B cell (primary cell): ENCODE measurements around the gene C19orf12. TPM values are rescaled to one million over a fixed set of nuclear protein-coding genes. Genes with fewer than 3 reads are reported as not detected.

ENCODE experiments used
- ATAC-seq: fragments of 200-7000 bp; cut with Tn5 transposase; one replicate; pipeline ENCODE4 v1.10.0; 2021; ENCODE audit warnings: low read depth, mild to moderate bottlenecking, moderate number of reproducible peaks, moderate library complexity
- CTCF ChIA-PET: fragments of 350-600 bp; sonication (Branson Sonifier 250); formaldehyde crosslinking; loops from one replicate; lab custom pipeline; 2021; ENCODE audit warnings: antibody characterized with exemption, inconsistent platforms; lab: Charles Lee
- POLR2A ChIA-PET: fragments of 350-600 bp; sonication (Branson Sonifier 250); formaldehyde crosslinking; loops from one replicate; lab custom pipeline; 2021; ENCODE audit warnings: antibody characterized with exemption; lab: Charles Lee
- DNase-seq: peaks from one replicate; pipeline ENCODE4 v3.0.0; 2013
- H2AFZ ChIP-seq: 2 replicates; pipeline ENCODE4 v1.6.1; 2012; ENCODE audit warnings: mild to moderate bottlenecking, low read depth, low read length; ENCODE audit not compliant: insufficient read depth, poor library complexity, severe bottlenecking
- H3K27ac ChIP-seq, 2 donors: 1 replicate in 1 of 2; 2 replicates in 1 of 2; pipeline ENCODE4 v1.5.1; 2012 to 2013; ENCODE audit warnings: low read length in 2 of 2, mild to moderate bottlenecking in 2 of 2, moderate library complexity in 1 of 2
- H3K27me3 ChIP-seq, 4 experiments: fragments of 200-600 bp in 1 of 4; sonication (generic) in 1 of 4; replicated peaks in 1 of 4; 1 replicate in 2 of 4; 2 replicates in 2 of 4; pipeline versions ENCODE4 v1.6.1 to v1.7.0; 2013 to 2016; ENCODE audit warnings: low read length in 3 of 4, mild to moderate bottlenecking in 2 of 4, mixed read lengths in 1 of 4, moderate library complexity in 1 of 4; ENCODE audit not compliant: insufficient read depth in 4 of 4, control insufficient read depth in 3 of 4; ENCODE audit errors: control extremely low read depth in 1 of 4
- H3K36me3 ChIP-seq, 2 experiments: replicated peaks in 1 of 2; 1 replicate in 1 of 2; 2 replicates in 1 of 2; pipeline versions ENCODE4 v1.6.1 to v1.7.1; 2013; ENCODE audit warnings: low read length in 1 of 2; ENCODE audit not compliant: insufficient read depth in 2 of 2, control insufficient read depth in 1 of 2; ENCODE audit errors: control extremely low read depth in 1 of 2, extremely low read depth in 1 of 2
- H3K4me1 ChIP-seq, 2 donors: fragments of 200-600 bp in 1 of 2; sonication (generic) in 1 of 2; 1 replicate in 1 of 2; 2 replicates in 1 of 2; pipeline versions ENCODE4 v1.5.1 to v1.6.1; 2013 to 2017; ENCODE audit warnings: low read length in 2 of 2; ENCODE audit not compliant: control insufficient read depth in 2 of 2, insufficient read depth in 2 of 2
- H3K4me2 ChIP-seq: replicated peaks from 2 replicates; pipeline ENCODE3; 2012; ENCODE audit warnings: mild to moderate bottlenecking, low read depth, low read length; ENCODE audit not compliant: poor library complexity, severe bottlenecking
- H3K4me3 ChIP-seq, 5 experiments: fragments of 200-600 bp in 1 of 5; sonication (generic) in 1 of 5; 1 replicate in 3 of 5; 2 replicates in 2 of 5; pipeline versions ENCODE4 v1.5.1 to v1.7.0; 2011 to 2016; ENCODE audit warnings: low read length in 4 of 5, mild to moderate bottlenecking in 4 of 5, low read depth in 2 of 5, control low read depth in 1 of 5, moderate library complexity in 1 of 5; ENCODE audit not compliant: insufficient read depth in 1 of 5; ENCODE audit errors: control extremely low read depth in 1 of 5, extremely low read depth in 1 of 5
- H3K79me2 ChIP-seq: fragments of 200-600 bp; sonication (generic); one replicate; pipeline ENCODE4 v1.6.0; 2016; ENCODE audit warnings: low read length; ENCODE audit not compliant: control insufficient read depth, insufficient read depth
- H3K9ac ChIP-seq: fragments of 200-600 bp; sonication (generic); 2 replicates; pipeline ENCODE4 v1.6.1; 2017; ENCODE audit warnings: mild to moderate bottlenecking, low read length, moderate library complexity
- H3K9me3 ChIP-seq, 3 donors: one replicate each; pipeline versions ENCODE4 v1.6.1 to v1.7.1; 2013; ENCODE audit warnings: low read length in 2 of 3; ENCODE audit not compliant: control insufficient read depth in 2 of 3, insufficient read depth in 1 of 3; ENCODE audit errors: control extremely low read depth in 1 of 3
- H4K20me1 ChIP-seq: 2 replicates; pipeline ENCODE4 v1.6.0; 2012; ENCODE audit warnings: mild to moderate bottlenecking, low read length; ENCODE audit not compliant: insufficient read depth, control insufficient read depth, poor library complexity, severe bottlenecking
- H3K27ac Mint-ChIP-seq: one replicate; pipeline ENCODE4 v1.8.0; 2021; ENCODE audit warnings: mixed read lengths
- H3K27me3 Mint-ChIP-seq: one replicate; pipeline ENCODE4 v1.8.0; 2021; ENCODE audit warnings: mixed read lengths
- H3K4me1 Mint-ChIP-seq: one replicate; pipeline ENCODE4 v1.8.0; 2021; ENCODE audit warnings: mixed read lengths
- H3K4me3 Mint-ChIP-seq: one replicate; pipeline ENCODE4 v1.8.0; 2021; ENCODE audit warnings: mixed read lengths
- H3K9me3 Mint-ChIP-seq: one replicate; pipeline ENCODE4 v1.8.0; 2022; ENCODE audit warnings: mixed read lengths; ENCODE audit not compliant: insufficient read depth
- EZH2 ChIP-seq: IDR thresholded peaks from 2 replicates; pipeline ENCODE4 v1.6.1; 2012; ENCODE audit warnings: borderline replicate concordance, low read depth, mild to moderate bottlenecking, moderate library complexity, low read length; ENCODE audit not compliant: insufficient read depth, poor library complexity, severe bottlenecking
- WGBS: methylation state at CpG from one replicate; pipeline ENCODE4 v1.1.5; 2013; ENCODE audit warnings: missing lambda C conversion rate; ENCODE audit not compliant: insufficient coverage; 5-methylcytosine and 5-hydroxymethylcytosine counted together
- intact Hi-C: fragments of 100-400 bp; cut with micrococcal nuclease; formaldehyde crosslinking; loops from one replicate; pipeline ENCODE4 v1.10.0; 2022
- polyA plus RNA-seq: library from polyadenylated mRNA; depleted of rRNA; stranded (reverse); fragments of >200 nt; gene quantifications from 2 replicates; pipeline ENCODE4 v1.2.3, GENCODE V29; 2012
- total RNA-seq, 2 donors: library from RNA; stranded (reverse); fragments of 120-200 nt in 1 of 2; gene quantifications; 1 replicate in 1 of 2; 2 replicates in 1 of 2; pipeline versions ENCODE4 v1.2.3 to v1.2.4, GENCODE V29; 2013 to 2022
- TF ChIP-seq, protein P1 (sequence below): fragments of 200-600 bp; IDR thresholded peaks from one replicate; pipeline ENCODE4 v1.8.0; 2022; ENCODE audit warnings: antibody characterized with exemption, mild to moderate bottlenecking

The C19orf12 gene
- total and polyA plus RNA-seq, 2 donors (not counting 1 experiment from before 2014, with no cell fraction given), result 12.6 to 29.4 TPM

DNA sequence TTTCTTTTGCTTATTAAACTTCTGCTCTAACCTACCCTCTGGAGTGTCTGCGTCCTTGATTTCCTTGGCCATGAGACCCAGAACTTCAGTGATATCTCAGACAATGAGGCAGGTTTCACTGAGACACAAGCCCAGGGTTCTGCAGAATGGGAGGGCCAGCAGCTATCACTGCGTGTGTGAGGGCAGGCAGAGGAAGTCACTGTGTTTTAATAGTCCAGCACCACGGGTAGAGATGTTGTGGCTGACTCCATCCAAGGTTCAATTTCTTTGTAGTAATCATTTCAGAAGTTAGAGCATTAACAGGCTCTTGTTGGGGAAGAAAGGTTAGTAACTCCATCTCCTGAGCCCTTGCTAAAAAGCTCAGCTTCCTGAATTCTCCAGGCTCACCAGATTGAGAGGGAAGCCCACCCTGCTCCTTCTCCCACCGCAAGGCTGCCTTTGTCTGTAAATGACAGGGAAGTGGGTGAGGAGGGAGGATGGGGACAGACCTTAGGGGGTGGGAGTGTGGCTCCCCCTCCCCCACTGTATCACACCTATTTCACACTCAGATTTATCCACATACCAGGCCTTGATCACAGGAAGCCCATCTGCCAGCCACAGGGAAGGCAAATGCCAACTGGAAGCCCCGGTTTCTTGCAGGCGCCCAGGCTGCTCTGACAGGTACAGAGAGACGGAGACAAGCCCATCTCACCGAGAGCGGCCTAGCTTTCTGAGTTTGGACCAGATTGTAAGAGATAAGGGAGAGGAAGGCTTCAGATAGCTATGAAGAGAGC is 2.1 kb downstream of the C19orf12 start:
- ChIA-PET CTCF (interaction anchor here (0.9 to 11.1 kb wide), 5 partner anchors 17 to 105 kb away, joined by 3 to 273 read pairs (median 9); partner anchors contain the start of genes PLEKHF1 and POP4), POLR2A (interaction anchor here (0.7 kb wide), 1 partner anchor 131 kb away, joined by 3 read pairs; no protein-coding TSS in a partner anchor)
- no peaks in the 10 kb centered on the region for H3K9me3 ChIP-seq
- DNase-seq (no peak), ATAC-seq (no peak)
- H3K27ac ChIP-seq, result peak overlapping the region in 1 of 2 donors; percentile 52
- no peak overlapping the region for H2AFZ ChIP-seq
- peaks cover 0 to 9% of the 10 kb centered on the region in 2 experiments for H3K36me3 ChIP-seq
- H3K27me3 ChIP-seq, result no peaks in the 10 kb centered on the region
- peaks cover 60% of the 10 kb centered on the region for H3K4me1 Mint-ChIP-seq
- peaks cover 73% of the 10 kb centered on the region for H3K79me2 ChIP-seq
- peaks cover 8% of the 10 kb centered on the region for H4K20me1 ChIP-seq
- intact Hi-C loops, result no loop called here
- H3K4me1 ChIP-seq, result peaks cover 35 to 54% of the 10 kb centered on the region in 2 donors
- H3K27ac Mint-ChIP-seq, result peak overlapping the region; percentile 42
- H3K9ac ChIP-seq, result no peak overlapping the region
- H3K4me3 Mint-ChIP-seq, result peak overlapping the region; percentile 71
- no peak overlapping the region for H3K4me2 ChIP-seq
- H3K27me3 Mint-ChIP-seq, result no peaks in the 10 kb centered on the region
- WGBS, result 72% methylated on average over 6 of the region's 9 CpGs
- H3K9me3 Mint-ChIP-seq, result no peaks in the 10 kb centered on the region
- TF ChIP-seq, protein P1, sequence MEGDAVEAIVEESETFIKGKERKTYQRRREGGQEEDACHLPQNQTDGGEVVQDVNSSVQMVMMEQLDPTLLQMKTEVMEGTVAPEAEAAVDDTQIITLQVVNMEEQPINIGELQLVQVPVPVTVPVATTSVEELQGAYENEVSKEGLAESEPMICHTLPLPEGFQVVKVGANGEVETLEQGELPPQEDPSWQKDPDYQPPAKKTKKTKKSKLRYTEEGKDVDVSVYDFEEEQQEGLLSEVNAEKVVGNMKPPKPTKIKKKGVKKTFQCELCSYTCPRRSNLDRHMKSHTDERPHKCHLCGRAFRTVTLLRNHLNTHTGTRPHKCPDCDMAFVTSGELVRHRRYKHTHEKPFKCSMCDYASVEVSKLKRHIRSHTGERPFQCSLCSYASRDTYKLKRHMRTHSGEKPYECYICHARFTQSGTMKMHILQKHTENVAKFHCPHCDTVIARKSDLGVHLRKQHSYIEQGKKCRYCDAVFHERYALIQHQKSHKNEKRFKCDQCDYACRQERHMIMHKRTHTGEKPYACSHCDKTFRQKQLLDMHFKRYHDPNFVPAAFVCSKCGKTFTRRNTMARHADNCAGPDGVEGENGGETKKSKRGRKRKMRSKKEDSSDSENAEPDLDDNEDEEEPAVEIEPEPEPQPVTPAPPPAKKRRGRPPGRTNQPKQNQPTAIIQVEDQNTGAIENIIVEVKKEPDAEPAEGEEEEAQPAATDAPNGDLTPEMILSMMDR, result no peak
- TF ChIP-seq EZH2, result no peak
- H3K4me3 ChIP-seq, result no peak overlapping the region
